ENCODE measurements around the gene NF1.

DNA sequence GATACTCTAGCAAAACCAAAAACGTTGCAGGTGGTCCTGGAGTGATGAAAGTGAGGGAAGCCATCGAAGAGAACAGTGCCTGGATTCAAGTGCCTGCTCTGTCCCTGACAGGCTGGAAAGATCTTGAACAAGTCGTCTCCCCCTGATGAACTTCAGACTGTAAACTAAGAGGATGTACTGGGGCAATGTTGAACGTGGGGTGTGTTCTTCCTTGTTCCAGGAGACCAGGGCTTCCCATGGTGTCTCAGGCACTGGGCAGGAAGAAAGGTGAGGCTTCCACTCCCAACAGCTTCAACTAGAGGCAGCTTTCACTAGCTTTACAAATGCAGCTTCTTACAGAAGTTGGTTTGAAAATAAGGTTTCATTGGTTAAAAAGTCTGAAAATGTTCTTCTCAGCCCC, 21.4 kb upstream of the NF1 start:
- TF ChIP-seq, protein P1, sequence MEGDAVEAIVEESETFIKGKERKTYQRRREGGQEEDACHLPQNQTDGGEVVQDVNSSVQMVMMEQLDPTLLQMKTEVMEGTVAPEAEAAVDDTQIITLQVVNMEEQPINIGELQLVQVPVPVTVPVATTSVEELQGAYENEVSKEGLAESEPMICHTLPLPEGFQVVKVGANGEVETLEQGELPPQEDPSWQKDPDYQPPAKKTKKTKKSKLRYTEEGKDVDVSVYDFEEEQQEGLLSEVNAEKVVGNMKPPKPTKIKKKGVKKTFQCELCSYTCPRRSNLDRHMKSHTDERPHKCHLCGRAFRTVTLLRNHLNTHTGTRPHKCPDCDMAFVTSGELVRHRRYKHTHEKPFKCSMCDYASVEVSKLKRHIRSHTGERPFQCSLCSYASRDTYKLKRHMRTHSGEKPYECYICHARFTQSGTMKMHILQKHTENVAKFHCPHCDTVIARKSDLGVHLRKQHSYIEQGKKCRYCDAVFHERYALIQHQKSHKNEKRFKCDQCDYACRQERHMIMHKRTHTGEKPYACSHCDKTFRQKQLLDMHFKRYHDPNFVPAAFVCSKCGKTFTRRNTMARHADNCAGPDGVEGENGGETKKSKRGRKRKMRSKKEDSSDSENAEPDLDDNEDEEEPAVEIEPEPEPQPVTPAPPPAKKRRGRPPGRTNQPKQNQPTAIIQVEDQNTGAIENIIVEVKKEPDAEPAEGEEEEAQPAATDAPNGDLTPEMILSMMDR (IDR thresholded peaks at IDR 0.05 in 4 of 5, conservative IDR thresholded peaks at IDR 0.05 in 1 of 5): no peak
- TF ChIP-seq POLR2A (IDR thresholded peaks at IDR 0.05): no peak
